HG02588 (cell line): Measurements from ENCODE around the gene SIRPG.
"Not testable (repeated sequence)": the region's sequence is repeated elsewhere in the genome, so short reads cannot be mapped to it uniquely, and the experiment has no call there.

Source experiments
- ATAC-seq: cut with Tn5 transposase; IDR thresholded peaks from one replicate; pipeline ENCODE4 v1.9.1; 2021; ENCODE audit warnings: mild to moderate bottlenecking, moderate library complexity; ENCODE audit not compliant: unreplicated experiment

SIRPG gene

GRCh38 chr20:1672728-1673127, 15.1 kb upstream of the SIRPG start:
- no peak for ATAC-seq

- no peak for ATAC-seq
These were observed 14.5 kb upstream of the SIRPG start for GRCh38 chr20:1671891-1672669.

- ATAC-seq = no peak
These were observed 11.7 kb upstream of the SIRPG start for GRCh38 chr20:1669304-1669703.

- no peak for ATAC-seq
These were observed 10.0 kb upstream of the SIRPG start for GRCh38 chr20:1667502-1668085.

GRCh38 chr20:1666802-1667201, 9.2 kb upstream of the SIRPG start:
- no peak for ATAC-seq

- ATAC-seq = no peak
These were observed 7.8 kb upstream of the SIRPG start for GRCh38 chr20:1665345-1665744.

GRCh38 chr20:1664911-1665310, 7.3 kb upstream of the SIRPG start:
- ATAC-seq = no peak

- no peak for ATAC-seq
These were observed 6.3 kb upstream of the SIRPG start for GRCh38 chr20:1663917-1664316.

GRCh38 chr20:1661542-1662299, 4.1 kb upstream of the SIRPG start:
- no peak for ATAC-seq

- ATAC-seq = no peak
These were observed 2.7 kb upstream of the SIRPG start for GRCh38 chr20:1660246-1660645.

- no peak for ATAC-seq
These were observed 735 bp downstream of the SIRPG start for GRCh38 chr20:1656844-1657243.

GRCh38 chr20:1654996-1655395, 2.6 kb downstream of the SIRPG start:
- no peak for ATAC-seq

GRCh38 chr20:1652960-1653359, 4.6 kb downstream of the SIRPG start:
- no peak for ATAC-seq

- no peak for ATAC-seq
These were observed 5.5 kb downstream of the SIRPG start for GRCh38 chr20:1652104-1652503.

- no peak for ATAC-seq
These were observed 6.1 kb downstream of the SIRPG start for GRCh38 chr20:1651268-1652058.

- no peak for ATAC-seq
These were observed 9.5 kb downstream of the SIRPG start for GRCh38 chr20:1648101-1648500.

GRCh38 chr20:1646975-1647431, 10.6 kb downstream of the SIRPG start:
- ATAC-seq = no peak

- ATAC-seq = no peak
These were observed 13.2 kb downstream of the SIRPG start for GRCh38 chr20:1644101-1644962.

GRCh38 chr20:1638643-1639042, 18.9 kb downstream of the SIRPG start:
- ATAC-seq = not testable (repeated sequence)

GRCh38 chr20:1637755-1638154, 19.8 kb downstream of the SIRPG start:
- ATAC-seq = no peak
